Kidney (tissue), 14 donors: ENCODE measurements around the gene ZNF560. TPM values are rescaled to one million over a fixed set of nuclear protein-coding genes. Genes with fewer than 3 reads are reported as not detected.

Experiments
- DNase-seq, 5 donors: peaks; one replicate each; pipeline ENCODE4 v3.0.0-alpha.2; 2013 to 2020
- FAIRE-seq: peaks from 2 replicates; lab custom pipeline; 2012; peaks lifted over from hg19 to GRCh38; lab: Jason Lieb, UNC
- H3K27ac ChIP-seq, 2 donors: one replicate each; pipeline ENCODE4 v1.7.0; 2013; ENCODE audit warnings: low read depth in 2 of 2, low read length in 2 of 2, inconsistent platforms in 1 of 2
- H3K27me3 ChIP-seq: one replicate; pipeline ENCODE4 v1.7.1; 2013; ENCODE audit warnings: low read length, inconsistent platforms; ENCODE audit not compliant: control insufficient read depth, insufficient read depth
- H3K36me3 ChIP-seq, 3 donors: one replicate each; pipeline versions ENCODE4 v1.7.0 to v1.7.1; 2013; ENCODE audit warnings: low read length in 3 of 3, control low read depth in 1 of 3, inconsistent platforms in 1 of 3; ENCODE audit not compliant: insufficient read depth in 3 of 3, control insufficient read depth in 2 of 3
- H3K4me1 ChIP-seq, 3 donors: one replicate each; pipeline versions ENCODE4 v1.7.0 to v1.7.1; 2013; ENCODE audit warnings: low read length in 3 of 3, inconsistent platforms in 1 of 3, low read depth in 1 of 3; ENCODE audit not compliant: control insufficient read depth in 2 of 3, insufficient read depth in 2 of 3
- H3K4me3 ChIP-seq, 3 donors: one replicate each; pipeline versions ENCODE4 v1.7.0 to v1.8.1; 2013; ENCODE audit warnings: low read length in 3 of 3, control low read depth in 1 of 3, inconsistent platforms in 1 of 3
- H3K9ac ChIP-seq, 3 donors: one replicate each; pipeline versions ENCODE4 v1.7.0 to v1.7.1; 2013; ENCODE audit warnings: low read length in 3 of 3, control low read depth in 1 of 3, inconsistent platforms in 1 of 3
- H3K9me3 ChIP-seq, 3 donors: one replicate each; pipeline versions ENCODE4 v1.7.0 to v1.7.1; 2013; ENCODE audit warnings: low read length in 3 of 3, control low read depth in 1 of 3, inconsistent platforms in 1 of 3; ENCODE audit not compliant: control insufficient read depth in 2 of 3, insufficient read depth in 1 of 3
- CTCF ChIP-seq: IDR thresholded peaks from 3 replicates; pipeline ENCODE4 v1.5.1; 2012; ENCODE audit warnings: mild to moderate bottlenecking, moderate library complexity, borderline replicate concordance; ENCODE audit not compliant: insufficient read depth; ENCODE audit errors: extremely low read depth
- intact Hi-C: fragments of 100-400 bp; cut with DNase I; formaldehyde crosslinking; loops from one replicate; pipeline ENCODE4 v1.11.1; 2022
- polyA plus RNA-seq: library from polyadenylated mRNA; stranded (reverse); fragments of 350-450 nt; fragmentation: Illumina TruSeq; extraction: RNeasy Lipid Tissue Mini Kit (QIAGEN cat#74804); gene quantifications from one replicate; pipeline ENCODE4 v1.2.3, GENCODE V29; 2014; ENCODE audit warnings: low read depth, low replicate concordance; ENCODE audit not compliant: insufficient read depth
- total RNA-seq: library from RNA; stranded (reverse); fragmentation: NEBNext Ultra II Directional; extraction: Animal tissue kit (Norgen Biotek cat#: 25700); gene quantifications from one replicate; pipeline ENCODE4 v1.2.1, GENCODE V29; 2021
- donor health status: control.
- donor health status: control.
- donor health status: control.
- donor health status: control.
- donor health status: control.
- donor health status: DM: yes; HTN: yes; CAD: no.
- donor health status: Normal renal cell carcinoma (clear cell type).

The ZNF560 gene
- total and polyA plus RNA-seq, 2 donors from 2014 or later, result not detected

GRCh38 chr19:9528757-9529336 is 30.4 kb upstream of the ZNF560 start:
- Histone ChIP-seq H3K4me3 (peak overlapping the region in 2 of 3 donors; percentile 18 to 68), H3K9me3 (peaks cover 37 to 83% (median 62%) of the 10 kb centered on the region in 3 donors), H3K36me3 (peaks cover 54 to 72% (median 59%) of the 10 kb centered on the region in 3 donors), H3K9ac (no peak overlapping the region), H3K4me1 (no peaks in the 10 kb centered on the region), H3K27ac (no peak overlapping the region), H3K27me3 (no peaks in the 10 kb centered on the region)
- DNase-seq (no peak), FAIRE-seq (no peak)
- no peak for TF ChIP-seq CTCF
- intact Hi-C loops, result no loop called here

DNA sequence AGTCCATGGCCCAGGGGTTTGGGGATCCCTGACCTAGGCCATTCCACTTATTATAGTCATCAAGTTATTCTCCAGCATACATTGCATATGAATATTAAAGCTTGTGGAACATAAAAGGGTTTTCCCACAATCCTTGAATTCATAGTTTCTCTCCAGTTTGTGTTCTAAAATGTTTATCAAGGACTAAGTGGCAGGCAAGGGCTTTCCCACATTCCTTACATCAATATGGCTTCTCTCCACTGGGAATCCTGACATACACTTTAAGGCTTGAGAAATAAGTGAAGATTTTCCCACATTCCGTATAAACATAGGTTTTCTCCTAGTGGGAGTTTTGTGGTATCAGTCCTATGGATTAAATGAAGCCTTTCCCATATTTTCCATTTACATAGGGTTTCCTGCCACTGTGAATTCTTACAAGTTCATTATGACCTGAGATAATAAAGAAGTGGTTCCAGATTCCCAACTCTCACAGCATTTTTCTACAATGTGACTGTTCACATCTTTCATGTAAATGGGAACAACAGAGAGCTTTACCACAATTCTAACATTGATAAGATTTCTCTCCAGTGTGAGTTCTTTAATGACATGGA is 25.6 kb upstream of the ZNF560 start:
- intact Hi-C loops, result no loop called here
- Histone ChIP-seq H3K36me3 (peaks cover 16 to 28% (median 22%) of the 10 kb centered on the region in 3 donors), H3K27me3 (no peaks in the 10 kb centered on the region), H3K9me3 (peaks cover 17 to 89% (median 43%) of the 10 kb centered on the region in 3 donors), H3K27ac (no peak overlapping the region), H3K4me1 (no peaks in the 10 kb centered on the region), H3K4me3 (peak overlapping the region in 1 of 3 donors; percentile 20), H3K9ac (no peak overlapping the region)
- no peak for DNase-seq
- TF ChIP-seq CTCF, result no peak
- FAIRE-seq, result no peak

DNA sequence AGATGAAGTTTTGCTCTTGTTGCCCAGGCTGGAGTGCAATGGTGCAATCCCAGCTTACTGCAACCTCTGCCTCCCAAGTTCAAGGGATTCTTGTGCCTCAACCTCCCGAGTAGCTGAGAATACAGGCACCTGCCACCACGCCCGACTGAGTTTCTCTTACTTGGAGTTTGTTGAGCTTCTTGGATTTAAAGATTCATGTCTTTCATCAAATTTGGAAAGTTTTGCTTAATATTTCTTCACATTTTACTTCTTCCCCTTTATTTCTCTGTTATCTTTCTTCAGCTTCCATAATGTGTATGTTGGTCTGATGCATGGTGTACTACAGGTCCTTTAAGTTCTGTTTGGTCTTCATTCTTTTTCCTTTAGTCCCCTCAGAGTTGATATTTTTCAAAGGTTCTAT is 8.9 kb upstream of the ZNF560 start:
- no peak overlapping the region for H3K4me3 ChIP-seq
- FAIRE-seq (no peak), DNase-seq (no peak)
- no peaks in the 10 kb centered on the region for H3K4me1 ChIP-seq
- intact Hi-C loops, result no loop called here
- H3K9ac ChIP-seq, result no peak overlapping the region
- TF ChIP-seq CTCF, result no peak
- H3K36me3 ChIP-seq, result no peaks in the 10 kb centered on the region
- H3K27ac ChIP-seq, result no peak overlapping the region
- no peaks in the 10 kb centered on the region for H3K27me3 ChIP-seq
- peaks cover 0 to 31% (median 5%) of the 10 kb centered on the region in 3 donors for H3K9me3 ChIP-seq
